Measurements from ENCODE around the gene RIN3. TPM values are rescaled to one million over a fixed set of nuclear protein-coding genes. Genes with fewer than 3 reads are reported as not detected.

Gene RIN3
- total RNA-seq, 2 donors from 2014 or later, result 22.9 to 26.3 TPM

GRCh38 chr14:92702441-92702918, 188.9 kb downstream of the RIN3 start:
- intact Hi-C loops (cut with DNase I, micrococcal nuclease), result no loop called here
- DNase-seq, result no peak
- ATAC-seq, result peak; percentile 32

GRCh38 chr14:92703516-92703915, 189.9 kb downstream of the RIN3 start:
- intact Hi-C loops (cut with DNase I, micrococcal nuclease), result no loop called here

GRCh38 chr14:92704036-92704804, 190.6 kb downstream of the RIN3 start:
- ATAC-seq, result peak; percentile 40
- no peak for DNase-seq
- intact Hi-C loops (cut with DNase I, micrococcal nuclease), result no loop called here

More at GRCh38 chr14:92703516-92703915, 189.9 kb downstream of the RIN3 start:
- DNase-seq (no peak), ATAC-seq (no peak)

- intact Hi-C loops (cut with DNase I, micrococcal nuclease), result no loop called here
- DNase-seq, result no peak
- no peak for ATAC-seq
Measured at GRCh38 chr14:92704821-92705220, 191.2 kb downstream of the RIN3 start.

- DNase-seq, result no peak
- intact Hi-C loops (cut with DNase I, micrococcal nuclease), result no loop called here
- no peak for ATAC-seq
Measured at GRCh38 chr14:92706386-92706785, 192.8 kb downstream of the RIN3 start.

- intact Hi-C loops (cut with DNase I, micrococcal nuclease), result no loop called here
- ATAC-seq (no peak), DNase-seq (no peak)
Measured at GRCh38 chr14:92709340-92710000, 195.9 kb downstream of the RIN3 start.

- ATAC-seq (no peak), DNase-seq (no peak)
- intact Hi-C loops (cut with DNase I, micrococcal nuclease), result loop anchor here in 1 of 2 donors (10.0 kb wide), 1 partner anchor 75 kb away; no protein-coding TSS in a partner anchor
Measured at GRCh38 chr14:92710001-92710341, 196.4 kb downstream of the RIN3 start.

- intact Hi-C loops (cut with DNase I, micrococcal nuclease), result loop anchor here in 1 of 2 donors (10.0 kb wide), 1 partner anchor 73 kb away; no protein-coding TSS in a partner anchor
- DNase-seq (no peak), ATAC-seq (no peak)
Measured at GRCh38 chr14:92711976-92712653, 198.5 kb downstream of the RIN3 start.

- intact Hi-C loops (cut with DNase I, micrococcal nuclease), result loop anchor here in 1 of 2 donors (10.0 kb wide), 1 partner anchor 72 kb away; no protein-coding TSS in a partner anchor
- ATAC-seq, result no peak
- no peak for DNase-seq
Measured at GRCh38 chr14:92712654-92713051, 199.1 kb downstream of the RIN3 start.

GRCh38 chr14:92714739-92715307, 201.2 kb downstream of the RIN3 start:
- ATAC-seq (peak; percentile 86), DNase-seq (peak; percentile 67 to 92)
- intact Hi-C loops (cut with DNase I, micrococcal nuclease), result loop anchor here (5.0 to 10.0 kb wide), 2 partner anchors 67 to 70 kb away; no protein-coding TSS in a partner anchor

GRCh38 chr14:92716131-92716530, 202.6 kb downstream of the RIN3 start:
- intact Hi-C loops (cut with DNase I, micrococcal nuclease), result loop anchor here (5.0 to 10.0 kb wide), 2 partner anchors 66 to 69 kb away; no protein-coding TSS in a partner anchor
- no peak for DNase-seq
- ATAC-seq, result no peak

- DNase-seq (no peak), ATAC-seq (no peak)
- intact Hi-C loops (cut with DNase I, micrococcal nuclease), result loop anchor here (5.0 to 10.0 kb wide), 2 partner anchors 65 to 67 kb away; no protein-coding TSS in a partner anchor
Measured at GRCh38 chr14:92717571-92718042, 204.0 kb downstream of the RIN3 start.

- intact Hi-C loops (cut with DNase I, micrococcal nuclease), result loop anchor here (5.0 to 10.0 kb wide), 2 partner anchors 64 to 66 kb away; no protein-coding TSS in a partner anchor
- ATAC-seq (no peak), DNase-seq (no peak)
Measured at GRCh38 chr14:92718664-92719063, 205.1 kb downstream of the RIN3 start.

- intact Hi-C loops (cut with DNase I, micrococcal nuclease), result loop anchor here (5.0 to 10.0 kb wide), 2 partner anchors 63 to 65 kb away; no protein-coding TSS in a partner anchor
- no peak for DNase-seq
- no peak for ATAC-seq
Measured at GRCh38 chr14:92719421-92719820, 205.8 kb downstream of the RIN3 start.

- ATAC-seq (peak; percentile 89), DNase-seq (peak; percentile 73 to 87)
- intact Hi-C loops (cut with DNase I, micrococcal nuclease), result loop anchor here (5.0 to 10.0 kb wide), 2 partner anchors 62 to 65 kb away; no protein-coding TSS in a partner anchor
Measured at GRCh38 chr14:92719890-92720323, 206.3 kb downstream of the RIN3 start.

- DNase-seq (peak in 1 of 2 donors; percentile 49), ATAC-seq (peak; percentile 10)
- intact Hi-C loops (cut with DNase I, micrococcal nuclease), result no loop called here
Measured at GRCh38 chr14:92724516-92725340, 211.1 kb downstream of the RIN3 start.

- intact Hi-C loops (cut with DNase I, micrococcal nuclease), result no loop called here
- DNase-seq (peak; percentile 84 to 90), ATAC-seq (peak; percentile 93)
Measured at GRCh38 chr14:92726135-92726932, 212.8 kb downstream of the RIN3 start.

Measured in left colon (tissue), 2 donors.